ENCODE measurements around the gene BCAP29.

Gene BCAP29

DNA sequence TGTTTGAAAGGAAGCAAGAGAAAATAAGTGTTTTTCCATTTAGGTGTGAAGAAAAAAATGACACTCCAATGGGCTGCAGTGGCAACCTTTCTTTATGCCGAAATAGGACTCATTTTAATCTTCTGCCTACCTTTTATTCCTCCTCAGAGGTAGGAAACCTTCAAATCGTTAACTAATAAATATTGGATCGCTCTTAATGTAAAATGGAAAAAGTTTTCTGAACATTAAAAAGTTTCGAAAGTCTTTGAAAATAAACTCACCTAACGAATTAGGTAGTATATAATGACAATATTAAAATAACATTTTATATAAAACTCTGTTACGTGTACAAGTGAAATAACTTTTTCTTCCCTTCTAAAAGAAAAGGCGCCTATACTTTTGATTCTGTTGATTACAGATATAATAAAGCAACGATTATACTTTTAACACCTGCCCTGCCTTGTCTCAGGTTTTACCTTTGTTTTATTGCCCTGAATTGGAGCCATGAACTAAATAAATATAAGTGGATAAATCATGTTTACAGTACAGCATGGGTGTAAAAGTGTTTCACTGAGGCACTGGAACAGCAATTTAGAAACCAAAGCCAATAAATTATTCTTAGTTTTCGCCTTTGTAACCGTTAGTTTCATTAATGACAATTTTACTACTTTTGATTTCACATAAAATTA lies 804 bp downstream of the BCAP29 start (continued):
- TF ChIP-seq, protein P1, sequence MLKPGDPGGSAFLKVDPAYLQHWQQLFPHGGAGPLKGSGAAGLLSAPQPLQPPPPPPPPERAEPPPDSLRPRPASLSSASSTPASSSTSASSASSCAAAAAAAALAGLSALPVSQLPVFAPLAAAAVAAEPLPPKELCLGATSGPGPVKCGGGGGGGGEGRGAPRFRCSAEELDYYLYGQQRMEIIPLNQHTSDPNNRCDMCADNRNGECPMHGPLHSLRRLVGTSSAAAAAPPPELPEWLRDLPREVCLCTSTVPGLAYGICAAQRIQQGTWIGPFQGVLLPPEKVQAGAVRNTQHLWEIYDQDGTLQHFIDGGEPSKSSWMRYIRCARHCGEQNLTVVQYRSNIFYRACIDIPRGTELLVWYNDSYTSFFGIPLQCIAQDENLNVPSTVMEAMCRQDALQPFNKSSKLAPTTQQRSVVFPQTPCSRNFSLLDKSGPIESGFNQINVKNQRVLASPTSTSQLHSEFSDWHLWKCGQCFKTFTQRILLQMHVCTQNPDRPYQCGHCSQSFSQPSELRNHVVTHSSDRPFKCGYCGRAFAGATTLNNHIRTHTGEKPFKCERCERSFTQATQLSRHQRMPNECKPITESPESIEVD (tag by site-specific recombination; IDR thresholded peaks at IDR 0.05) = 0 out of 2 replicates have a peak, but pooled peaks have one; percentile 25
- TF ChIP-seq PRDM1 (tag by site-specific recombination; IDR thresholded peaks at IDR 0.05) (peak; percentile 21; the same call in 1 of the 2 replicates), YY1 (tag by site-specific recombination; IDR thresholded peaks at IDR 0.05) (no peak), SP3 (tag by site-specific recombination; IDR thresholded peaks at IDR 0.05) (no peak), ZSCAN30 (tag by site-specific recombination; IDR thresholded peaks at IDR 0.05) (no peak), ZNF843 (tag by site-specific recombination; IDR thresholded peaks at IDR 0.05) (no peak), HIC1 (tag by site-specific recombination; IDR thresholded peaks at IDR 0.05) (no peak), ZNF24 (tag by site-specific recombination; IDR thresholded peaks at IDR 0.05) (no peak), ZNF777 (tag by site-specific recombination; IDR thresholded peaks at IDR 0.05; ENCODE audit: borderline replicate concordance) (no peak), KLF8 (tag by site-specific recombination; IDR thresholded peaks at IDR 0.05) (no peak), ZEB2 (tag by site-specific recombination; IDR thresholded peaks at IDR 0.05) (peak; percentile 11)
- TF ChIP-seq, protein P2, sequence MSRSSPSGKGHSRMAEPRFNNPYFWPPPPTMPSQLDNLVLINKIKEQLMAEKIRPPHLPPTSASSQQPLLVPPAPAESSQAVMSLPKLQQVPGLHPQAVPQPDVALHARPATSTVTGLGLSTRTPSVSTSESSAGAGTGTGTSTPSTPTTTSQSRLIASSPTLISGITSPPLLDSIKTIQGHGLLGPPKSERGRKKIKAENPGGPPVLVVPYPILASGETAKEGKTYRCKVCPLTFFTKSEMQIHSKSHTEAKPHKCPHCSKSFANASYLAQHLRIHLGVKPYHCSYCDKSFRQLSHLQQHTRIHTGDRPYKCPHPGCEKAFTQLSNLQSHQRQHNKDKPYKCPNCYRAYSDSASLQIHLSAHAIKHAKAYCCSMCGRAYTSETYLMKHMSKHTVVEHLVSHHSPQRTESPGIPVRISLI (tag by site-specific recombination; IDR thresholded peaks at IDR 0.05) = peak; percentile 33; the same call in 1 of the 2 replicates

DNA sequence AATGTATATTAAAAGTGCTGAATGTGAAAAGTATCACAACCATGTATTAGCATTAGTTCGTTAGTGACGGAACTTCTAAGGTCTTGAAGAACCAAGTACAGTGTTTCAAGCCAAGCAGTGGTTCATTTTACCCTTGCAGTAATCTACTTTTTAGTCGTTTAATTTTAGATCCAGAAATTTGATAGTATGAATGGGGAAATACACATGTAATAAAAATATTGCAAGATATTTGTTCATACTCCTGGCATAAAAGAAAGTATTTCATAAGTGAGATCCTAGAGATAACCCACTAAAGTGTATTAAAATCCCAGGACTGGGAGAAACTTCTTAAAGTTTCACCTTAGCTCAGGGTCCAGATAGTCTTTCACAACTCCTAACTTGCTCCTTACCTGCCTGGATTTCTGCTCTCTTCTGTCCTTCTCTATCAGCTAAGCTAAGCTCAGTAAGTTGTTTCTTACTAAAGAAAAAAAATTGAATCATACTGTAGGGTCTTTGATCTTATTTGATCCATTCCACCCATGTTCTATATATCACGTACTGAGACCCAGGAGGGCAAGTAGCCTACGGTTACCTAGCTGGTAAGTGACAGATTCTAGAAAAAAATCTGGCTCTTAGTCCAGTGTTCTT lies 1.5 kb downstream of the BCAP29 start:
- H3K4me1 ChIP-seq (ENCODE audit: control insufficient read depth, insufficient read depth, low read length) = no peaks in the 10 kb centered on the region
- peaks cover 0 to 15% of the 10 kb centered on the region in 2 experiments; a peak in 1 of 3 replicates for H3K36me3 ChIP-seq (ENCODE audit: control insufficient read depth in 2 of 2, insufficient read depth in 1 of 2, low read length in 2 of 2)
- POLR2A ChIA-PET = no interaction called here
- CTCF ChIA-PET = interaction anchor here (0.6 to 1.2 kb wide), 2 partner anchors 10 to 107 kb away, joined by 3 read pairs; no protein-coding TSS in a partner anchor
- no peaks in the 10 kb centered on the region for H3K9me3 ChIP-seq (ENCODE audit: control insufficient read depth, insufficient read depth, low read depth, low read length)
- H3K4me3 ChIP-seq (ENCODE audit: low read depth, low read length) = peak overlapping the region; percentile 11
- H3K27ac ChIP-seq (ENCODE audit: extremely low read depth, low read depth, low read length) = no peak overlapping the region
- TF ChIP-seq, protein P3, sequence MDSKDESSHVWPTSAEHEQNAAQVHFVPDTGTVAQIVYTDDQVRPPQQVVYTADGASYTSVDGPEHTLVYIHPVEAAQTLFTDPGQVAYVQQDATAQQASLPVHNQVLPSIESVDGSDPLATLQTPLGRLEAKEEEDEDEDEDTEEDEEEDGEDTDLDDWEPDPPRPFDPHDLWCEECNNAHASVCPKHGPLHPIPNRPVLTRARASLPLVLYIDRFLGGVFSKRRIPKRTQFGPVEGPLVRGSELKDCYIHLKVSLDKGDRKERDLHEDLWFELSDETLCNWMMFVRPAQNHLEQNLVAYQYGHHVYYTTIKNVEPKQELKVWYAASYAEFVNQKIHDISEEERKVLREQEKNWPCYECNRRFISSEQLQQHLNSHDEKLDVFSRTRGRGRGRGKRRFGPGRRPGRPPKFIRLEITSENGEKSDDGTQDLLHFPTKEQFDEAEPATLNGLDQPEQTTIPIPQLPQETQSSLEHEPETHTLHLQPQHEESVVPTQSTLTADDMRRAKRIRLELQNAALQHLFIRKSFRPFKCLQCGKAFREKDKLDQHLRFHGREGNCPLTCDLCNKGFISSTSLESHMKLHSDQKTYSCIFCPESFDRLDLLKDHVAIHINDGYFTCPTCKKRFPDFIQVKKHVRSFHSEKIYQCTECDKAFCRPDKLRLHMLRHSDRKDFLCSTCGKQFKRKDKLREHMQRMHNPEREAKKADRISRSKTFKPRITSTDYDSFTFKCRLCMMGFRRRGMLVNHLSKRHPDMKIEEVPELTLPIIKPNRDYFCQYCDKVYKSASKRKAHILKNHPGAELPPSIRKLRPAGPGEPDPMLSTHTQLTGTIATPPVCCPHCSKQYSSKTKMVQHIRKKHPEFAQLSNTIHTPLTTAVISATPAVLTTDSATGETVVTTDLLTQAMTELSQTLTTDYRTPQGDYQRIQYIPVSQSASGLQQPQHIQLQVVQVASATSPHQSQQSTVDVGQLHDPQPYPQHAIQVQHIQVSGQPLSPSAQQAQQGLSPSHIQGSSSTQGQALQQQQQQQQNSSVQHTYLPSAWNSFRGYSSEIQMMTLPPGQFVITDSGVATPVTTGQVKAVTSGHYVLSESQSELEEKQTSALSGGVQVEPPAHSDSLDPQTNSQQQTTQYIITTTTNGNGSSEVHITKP (tag by site-specific recombination; IDR thresholded peaks at IDR 0.05) = peak; percentile 67
- TF ChIP-seq ZNF558 (tag by site-specific recombination; IDR thresholded peaks at IDR 0.05) = no peak

All from HEK293 (cell line).